Gastroesophageal sphincter (tissue), 3 donors: ENCODE measurements around the gene ADAM22.

Experiments
- CTCF ChIP-seq, 4 experiments: fragments of 200-600 bp in 2 of 4; fragments of 450-650 bp in 2 of 4; sonication (generic) in 1 of 4; IDR thresholded peaks; one replicate each; pipeline ENCODE4 v1.5.1; 2017 to 2019; ENCODE audit warnings: antibody characterized with exemption in 4 of 4, mild to moderate bottlenecking in 2 of 4, moderate library complexity in 2 of 4
- POLR2A ChIP-seq, 2 donors: fragments of 450-650 bp; IDR thresholded peaks; one replicate each; pipeline ENCODE4 v1.6.1; 2017; ENCODE audit warnings: antibody characterized with exemption in 2 of 2, mild to moderate bottlenecking in 2 of 2, moderate library complexity in 1 of 2
- POLR2AphosphoS5 ChIP-seq: sonication (generic); formaldehyde crosslinking; IDR thresholded peaks from one replicate; pipeline ENCODE4 v1.6.1; 2017; ENCODE audit warnings: antibody characterized with exemption

GRCh38 chr7:88226201-88226600, 292.1 kb downstream of the ADAM22 start:
- TF ChIP-seq CTCF (IDR thresholded peaks at IDR 0.05) = no peak
- TF ChIP-seq POLR2A (IDR thresholded peaks at IDR 0.05) = no peak
- no peak for TF ChIP-seq POLR2AphosphoS5
